Measurements from ENCODE around the gene GPLD1. TPM values are rescaled to one million over a fixed set of nuclear protein-coding genes. Genes with fewer than 3 reads are reported as not detected.
A peak's percentile ranks its signal among the peaks of the same experiment; 100 is the strongest.

Gene GPLD1
- total RNA-seq, 2 experiments from 2014 or later: 0.52 to 0.74 TPM

DNA sequence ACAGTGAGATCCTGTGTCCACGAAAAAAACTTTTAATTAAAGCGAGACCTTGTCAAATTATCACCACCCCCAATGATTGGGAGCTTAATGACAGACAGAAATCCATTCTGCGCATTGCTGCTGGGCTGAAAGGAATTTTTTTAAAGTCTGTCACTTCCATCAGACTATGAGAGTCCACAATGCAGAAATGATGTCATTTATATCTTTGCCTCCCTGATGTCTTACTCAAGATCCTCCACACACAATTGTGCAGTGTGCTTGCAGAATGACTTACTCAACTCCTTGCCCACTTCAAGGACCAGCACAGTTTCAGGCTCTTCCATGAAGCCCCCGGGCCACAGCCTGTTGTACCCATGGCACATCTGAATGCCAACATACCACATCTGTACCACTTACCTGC is 41.0 kb downstream of the GPLD1 start:
- intact Hi-C loops (cut with micrococcal nuclease): no loop called here
- no peaks in the 10 kb centered on the region for H3K36me3 Mint-ChIP-seq (ENCODE audit: low read depth)
- no peak overlapping the region for H3K27ac Mint-ChIP-seq
- CTCF ChIA-PET: no interaction called here
- no peaks in the 10 kb centered on the region for H3K27me3 Mint-ChIP-seq (ENCODE audit: low read depth)
- no peaks in the 10 kb centered on the region for H3K9me3 Mint-ChIP-seq
- no peak for DNase-seq
- no peak overlapping the region for H3K4me3 Mint-ChIP-seq
- no peaks in the 10 kb centered on the region for H3K4me1 Mint-ChIP-seq (ENCODE audit: low read depth)

DNA sequence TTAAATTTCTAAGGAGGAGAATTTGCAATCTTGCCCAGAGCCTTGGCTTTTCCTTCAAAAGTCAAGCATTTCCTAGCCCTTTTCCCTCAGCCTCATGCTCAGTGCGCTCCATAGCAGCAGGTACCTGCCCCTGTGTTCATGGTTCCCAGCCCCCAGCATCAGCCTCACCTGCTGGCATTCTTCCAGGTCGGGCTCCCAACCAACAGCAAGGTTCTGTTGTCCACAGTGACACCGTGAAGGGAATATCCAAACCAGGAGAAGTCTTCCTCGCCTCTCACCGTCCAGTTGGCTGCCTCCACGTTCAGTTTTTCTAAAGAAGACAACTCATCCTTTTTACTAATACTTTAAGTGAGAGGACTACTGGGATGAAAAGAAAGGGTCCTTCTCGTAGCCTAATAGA is 42.7 kb downstream of the GPLD1 start:
- DNase-seq: no peak
- CTCF ChIA-PET: no interaction called here
- no peaks in the 10 kb centered on the region for H3K9me3 Mint-ChIP-seq
- no peaks in the 10 kb centered on the region for H3K27me3 Mint-ChIP-seq (ENCODE audit: low read depth)
- intact Hi-C loops (cut with micrococcal nuclease): no loop called here
- H3K4me1 Mint-ChIP-seq (ENCODE audit: low read depth): no peaks in the 10 kb centered on the region
- H3K27ac Mint-ChIP-seq: no peak overlapping the region
- no peak overlapping the region for H3K4me3 Mint-ChIP-seq
- H3K36me3 Mint-ChIP-seq (ENCODE audit: low read depth): no peaks in the 10 kb centered on the region

GRCh38 chr6:24445704-24446103 is 43.7 kb downstream of the GPLD1 start:
- Mint-ChIP-seq H3K9me3 (no peaks in the 10 kb centered on the region), H3K27me3 (ENCODE audit: low read depth) (no peaks in the 10 kb centered on the region), H3K4me3 (no peak overlapping the region), H3K4me1 (ENCODE audit: low read depth) (no peaks in the 10 kb centered on the region), H3K27ac (no peak overlapping the region), H3K36me3 (ENCODE audit: low read depth) (no peaks in the 10 kb centered on the region)
- intact Hi-C loops (cut with micrococcal nuclease): no loop called here
- CTCF ChIA-PET: interaction anchor here (0.6 to 1.4 kb wide), 2 partner anchors 105 to 137 kb away, joined by 3 read pairs; no protein-coding TSS in a partner anchor
- no peak for DNase-seq

- H3K27ac Mint-ChIP-seq: no peak overlapping the region
- CTCF ChIA-PET: interaction anchor here (1.4 kb wide), 1 partner anchor 107 kb away, joined by 3 read pairs; no protein-coding TSS in a partner anchor
- intact Hi-C loops (cut with micrococcal nuclease): no loop called here
- no peaks in the 10 kb centered on the region for H3K4me1 Mint-ChIP-seq (ENCODE audit: low read depth)
- no peaks in the 10 kb centered on the region for H3K36me3 Mint-ChIP-seq (ENCODE audit: low read depth)
- no peaks in the 10 kb centered on the region for H3K27me3 Mint-ChIP-seq (ENCODE audit: low read depth)
- H3K9me3 Mint-ChIP-seq: no peaks in the 10 kb centered on the region
- H3K4me3 Mint-ChIP-seq: no peak overlapping the region
- DNase-seq: no peak
Observed at GRCh38 chr6:24444588-24444987, 44.8 kb downstream of the GPLD1 start.

- H3K27ac Mint-ChIP-seq: no peak overlapping the region
- H3K4me1 Mint-ChIP-seq (ENCODE audit: low read depth): no peaks in the 10 kb centered on the region
- no peaks in the 10 kb centered on the region for H3K27me3 Mint-ChIP-seq (ENCODE audit: low read depth)
- CTCF ChIA-PET: interaction anchor here (0.6 to 2.3 kb wide), 4 partner anchors 12 to 364 kb away, joined by 3 to 10 read pairs (median 4); no protein-coding TSS in a partner anchor
- H3K4me3 Mint-ChIP-seq: no peak overlapping the region
- H3K9me3 Mint-ChIP-seq: no peaks in the 10 kb centered on the region
- DNase-seq: no peak
- intact Hi-C loops (cut with micrococcal nuclease): no loop called here
- H3K36me3 Mint-ChIP-seq (ENCODE audit: low read depth): no peaks in the 10 kb centered on the region
Observed at GRCh38 chr6:24441599-24441904, 47.8 kb downstream of the GPLD1 start.

GRCh38 chr6:24440897-24441598 is 48.3 kb downstream of the GPLD1 start:
- H3K9me3 Mint-ChIP-seq: no peaks in the 10 kb centered on the region
- DNase-seq: no peak
- CTCF ChIA-PET: interaction anchor here (0.6 to 2.3 kb wide), 4 partner anchors 11 to 364 kb away, joined by 3 to 10 read pairs (median 4); no protein-coding TSS in a partner anchor
- no peaks in the 10 kb centered on the region for H3K27me3 Mint-ChIP-seq (ENCODE audit: low read depth)
- H3K4me3 Mint-ChIP-seq: no peak overlapping the region
- H3K36me3 Mint-ChIP-seq (ENCODE audit: low read depth): no peaks in the 10 kb centered on the region
- H3K27ac Mint-ChIP-seq: no peak overlapping the region
- intact Hi-C loops (cut with micrococcal nuclease): no loop called here
- H3K4me1 Mint-ChIP-seq (ENCODE audit: low read depth): no peaks in the 10 kb centered on the region

- Mint-ChIP-seq H3K9me3 (no peaks in the 10 kb centered on the region), H3K36me3 (ENCODE audit: low read depth) (no peaks in the 10 kb centered on the region), H3K4me3 (no peak overlapping the region), H3K4me1 (ENCODE audit: low read depth) (no peaks in the 10 kb centered on the region), H3K27me3 (ENCODE audit: low read depth) (no peaks in the 10 kb centered on the region), H3K27ac (no peak overlapping the region)
- intact Hi-C loops (cut with micrococcal nuclease): no loop called here
- CTCF ChIA-PET: interaction anchor here (2.3 kb wide), 1 partner anchor 10 kb away, joined by 10 read pairs; no protein-coding TSS in a partner anchor
- no peak for DNase-seq
Observed at GRCh38 chr6:24439858-24440539, 49.4 kb downstream of the GPLD1 start.

DNA sequence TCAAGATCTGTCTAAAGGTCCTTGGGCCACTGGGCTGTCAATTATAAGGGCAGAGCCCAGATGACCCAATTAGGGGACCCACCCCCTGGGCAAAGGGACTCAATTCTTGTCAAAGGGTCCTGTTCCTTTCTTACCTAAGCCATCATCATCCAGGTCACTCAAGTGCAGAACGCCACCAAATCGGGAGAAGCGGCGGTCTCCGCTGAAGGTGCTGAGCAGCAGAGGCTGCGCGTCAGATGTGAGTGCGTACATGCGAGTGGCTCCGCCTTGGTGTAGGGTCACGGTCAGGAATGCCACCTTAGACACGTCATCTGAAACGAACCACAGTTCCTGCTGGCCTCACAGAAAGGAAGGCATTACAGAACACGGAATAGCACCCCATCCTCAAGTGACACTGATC is 52.4 kb downstream of the GPLD1 start:
- no peak overlapping the region for H3K27ac Mint-ChIP-seq
- H3K9me3 Mint-ChIP-seq: no peaks in the 10 kb centered on the region

GRCh38 chr6:24432611-24433010 is 56.8 kb downstream of the GPLD1 start:
- Mint-ChIP-seq H3K9me3 (no peaks in the 10 kb centered on the region), H3K4me3 (no peak overlapping the region), H3K27ac (no peak overlapping the region), H3K4me1 (ENCODE audit: low read depth) (no peaks in the 10 kb centered on the region), H3K36me3 (ENCODE audit: low read depth) (no peaks in the 10 kb centered on the region), H3K27me3 (ENCODE audit: low read depth) (no peaks in the 10 kb centered on the region)
- CTCF ChIA-PET: interaction anchor here (1.1 to 3.8 kb wide), 3 partner anchors 86 to 90 kb away, joined by 3 to 21 read pairs (median 6); no protein-coding TSS in a partner anchor
- intact Hi-C loops (cut with micrococcal nuclease): no loop called here
- no peak for DNase-seq

More for the DNA sequence above, 52.4 kb downstream of the GPLD1 start:
- Mint-ChIP-seq H3K27me3 (ENCODE audit: low read depth) (no peaks in the 10 kb centered on the region), H3K36me3 (ENCODE audit: low read depth) (no peaks in the 10 kb centered on the region), H3K4me3 (no peak overlapping the region), H3K4me1 (ENCODE audit: low read depth) (no peaks in the 10 kb centered on the region)
- intact Hi-C loops (cut with micrococcal nuclease): no loop called here
- no peak for DNase-seq
- CTCF ChIA-PET: interaction anchor here (0.6 kb wide), 1 partner anchor 10 kb away, joined by 3 read pairs; no protein-coding TSS in a partner anchor

DNA sequence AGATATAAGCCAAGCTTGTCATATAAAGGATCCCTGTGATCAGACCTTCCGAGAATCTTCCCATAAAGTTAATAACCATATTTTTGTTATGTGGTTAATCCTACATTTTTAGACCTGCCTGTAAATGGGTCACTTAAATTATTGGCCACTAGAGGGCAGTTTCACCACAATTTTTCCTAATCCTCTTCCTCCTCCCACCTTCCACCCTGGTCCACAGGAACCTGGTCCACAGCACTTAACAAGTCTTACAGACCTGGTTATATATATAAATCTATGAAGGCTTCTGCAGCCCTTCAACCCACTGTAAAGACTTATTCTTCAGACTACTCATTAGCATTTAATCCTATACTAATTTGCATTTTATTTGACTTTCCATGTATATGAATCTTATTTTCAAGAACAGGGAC is 58.3 kb downstream of the GPLD1 start:
- Mint-ChIP-seq H3K4me3 (no peak overlapping the region), H3K27ac (no peak overlapping the region), H3K4me1 (ENCODE audit: low read depth) (no peaks in the 10 kb centered on the region), H3K36me3 (ENCODE audit: low read depth) (no peaks in the 10 kb centered on the region), H3K27me3 (ENCODE audit: low read depth) (no peaks in the 10 kb centered on the region), H3K9me3 (no peaks in the 10 kb centered on the region)
- DNase-seq: peak; percentile 36
- CTCF ChIA-PET: interaction anchor here (0.5 to 3.8 kb wide), 19 partner anchors 10 to 602 kb away, joined by 3 to 21 read pairs (median 4); partner anchors contain the start of gene MRS2
- intact Hi-C loops (cut with micrococcal nuclease): loop anchor here (1.0 to 2.0 kb wide), 5 partner anchors 90 to 588 kb away; no protein-coding TSS in a partner anchor

GRCh38 chr6:24430086-24430485 is 59.3 kb downstream of the GPLD1 start:
- Mint-ChIP-seq H3K27me3 (ENCODE audit: low read depth) (no peaks in the 10 kb centered on the region), H3K27ac (no peak overlapping the region), H3K36me3 (ENCODE audit: low read depth) (no peaks in the 10 kb centered on the region), H3K4me1 (ENCODE audit: low read depth) (no peaks in the 10 kb centered on the region), H3K4me3 (no peak overlapping the region), H3K9me3 (no peaks in the 10 kb centered on the region)
- CTCF ChIA-PET: interaction anchor here (0.5 to 3.8 kb wide), 15 partner anchors 11 to 537 kb away, joined by 3 to 21 read pairs (median 4); partner anchors contain the start of gene MRS2
- DNase-seq: no peak
- intact Hi-C loops (cut with micrococcal nuclease): loop anchor here (2.0 kb wide), 2 partner anchors 151 to 589 kb away; no protein-coding TSS in a partner anchor

DNA sequence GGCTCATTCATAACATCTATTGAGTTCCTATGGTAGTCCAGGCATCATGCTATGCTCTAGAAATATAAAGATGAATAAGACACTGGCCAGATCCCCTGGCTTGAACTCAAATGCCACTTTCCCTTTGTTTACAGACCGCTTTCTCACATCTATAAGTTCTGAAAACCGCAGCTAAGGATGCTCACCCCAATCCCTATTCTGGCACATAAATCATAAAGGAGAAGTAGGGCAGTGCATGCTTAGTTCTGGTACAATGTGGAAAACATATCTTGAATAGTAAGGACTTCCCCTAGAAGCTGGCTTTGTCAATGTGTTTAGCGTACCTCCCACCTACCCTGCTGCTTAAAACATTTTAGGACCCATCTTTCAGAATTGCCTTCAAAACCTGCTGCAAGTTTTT is 60.2 kb downstream of the GPLD1 start:
- Mint-ChIP-seq H3K9me3 (no peaks in the 10 kb centered on the region), H3K27ac (no peak overlapping the region), H3K4me1 (ENCODE audit: low read depth) (no peaks in the 10 kb centered on the region), H3K27me3 (ENCODE audit: low read depth) (no peaks in the 10 kb centered on the region), H3K36me3 (ENCODE audit: low read depth) (peaks cover 1% of the 10 kb centered on the region), H3K4me3 (no peak overlapping the region)
- no peak for DNase-seq
- CTCF ChIA-PET: interaction anchor here (2.5 to 3.8 kb wide), 2 partner anchors 12 to 93 kb away, joined by 10 to 21 read pairs; no protein-coding TSS in a partner anchor
- intact Hi-C loops (cut with micrococcal nuclease): no loop called here

All from activated naive CD4-positive, alpha-beta T cell treated with anti-CD3 and anti-CD28 coated beads for 36 hours (primary cell).